ENCODE measurements around the gene NT5C3A.
A peak's percentile ranks its signal among the peaks of the same experiment; 100 is the strongest.
"Not testable (repeated sequence)": the region's sequence is repeated elsewhere in the genome, so short reads cannot be mapped to it uniquely, and the experiment has no call there.

NT5C3A gene

DNA sequence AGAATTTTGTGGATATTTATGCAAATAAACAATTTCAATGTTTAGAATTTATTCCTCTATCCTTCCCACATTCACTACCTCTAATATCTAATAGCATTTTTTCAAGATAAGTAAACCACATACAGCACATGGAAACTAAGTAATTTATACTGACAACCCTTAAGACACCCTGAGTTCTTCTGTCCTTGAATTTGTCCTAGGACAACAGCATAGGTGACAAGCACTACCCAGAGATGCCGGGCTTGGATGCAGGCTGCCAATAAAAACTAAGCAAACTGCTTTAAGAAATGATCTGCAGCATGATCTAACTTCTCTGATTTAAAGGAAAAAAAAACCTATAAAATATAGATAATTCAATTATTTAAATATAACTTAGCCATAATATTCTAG lies 22.7 kb downstream of the NT5C3A start:
- DNase-seq: no peak

DNA sequence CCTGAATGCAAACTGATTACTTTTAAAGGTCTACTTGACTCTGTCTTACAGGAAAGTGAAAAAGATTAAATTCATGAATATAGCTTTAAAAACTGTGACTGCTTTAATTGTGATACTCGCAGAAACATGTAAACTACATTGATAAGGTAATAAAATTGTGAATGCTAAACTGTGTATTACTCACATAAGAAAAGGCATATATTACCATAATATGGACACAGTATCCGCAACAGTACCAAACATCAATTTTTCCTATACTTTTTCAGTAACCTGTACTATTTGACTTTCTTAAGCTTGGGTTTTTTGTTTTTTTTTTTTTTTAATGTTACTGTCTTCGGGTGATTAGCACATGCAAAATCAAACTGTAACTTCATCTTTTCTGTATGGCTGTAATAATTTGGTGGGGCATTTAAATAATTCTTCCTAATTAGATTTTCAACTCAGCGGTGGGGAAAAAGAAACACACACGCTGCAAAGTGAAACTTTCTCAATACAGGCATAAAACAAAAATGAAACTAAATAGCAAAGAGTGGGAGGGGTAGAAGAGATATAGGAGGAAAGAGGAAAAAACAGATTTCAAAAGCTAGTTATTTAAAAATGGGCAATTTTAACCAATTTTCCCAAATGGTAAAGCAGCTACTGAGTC lies 23.2 kb downstream of the NT5C3A start:
- DNase-seq: no peak

DNA sequence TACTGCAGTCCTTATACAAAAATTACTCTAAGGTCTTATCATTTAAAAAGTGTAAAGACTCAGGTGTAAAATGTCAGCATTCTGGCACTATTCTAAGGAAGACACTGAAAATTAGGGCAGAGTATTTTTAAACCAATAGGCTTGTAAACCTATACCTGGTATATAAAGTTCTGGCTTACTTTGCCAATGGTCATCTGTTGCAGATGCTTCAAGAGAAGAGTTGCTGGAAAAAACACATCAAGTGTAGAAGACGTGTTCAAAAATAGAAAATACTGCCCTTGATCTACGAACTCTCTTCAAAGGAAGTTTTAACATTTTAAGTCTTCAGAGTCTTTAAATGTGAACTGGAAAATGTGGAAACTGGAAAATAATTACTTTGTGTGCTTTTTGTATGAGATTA lies 23.9 kb downstream of the NT5C3A start:
- DNase-seq: no peak

DNA sequence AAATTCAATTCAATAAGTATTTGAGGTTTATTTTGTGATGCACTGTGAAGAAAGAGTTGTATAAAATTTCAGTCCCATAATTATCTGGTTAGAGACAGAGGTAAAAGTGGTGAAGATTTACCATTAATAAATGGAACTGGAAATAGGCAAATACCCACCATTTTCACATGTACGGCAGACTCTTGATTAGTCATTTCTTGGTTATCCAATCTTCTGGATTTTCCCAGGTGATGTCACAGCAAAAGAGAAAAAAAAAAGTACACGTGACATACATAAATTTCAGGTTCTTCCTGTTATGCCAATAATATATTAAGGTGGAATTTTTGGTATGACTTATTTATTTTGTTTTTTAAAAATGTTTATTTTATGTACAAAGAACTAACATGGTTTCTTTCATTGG lies 26.8 kb downstream of the NT5C3A start:
- DNase-seq: no peak

DNA sequence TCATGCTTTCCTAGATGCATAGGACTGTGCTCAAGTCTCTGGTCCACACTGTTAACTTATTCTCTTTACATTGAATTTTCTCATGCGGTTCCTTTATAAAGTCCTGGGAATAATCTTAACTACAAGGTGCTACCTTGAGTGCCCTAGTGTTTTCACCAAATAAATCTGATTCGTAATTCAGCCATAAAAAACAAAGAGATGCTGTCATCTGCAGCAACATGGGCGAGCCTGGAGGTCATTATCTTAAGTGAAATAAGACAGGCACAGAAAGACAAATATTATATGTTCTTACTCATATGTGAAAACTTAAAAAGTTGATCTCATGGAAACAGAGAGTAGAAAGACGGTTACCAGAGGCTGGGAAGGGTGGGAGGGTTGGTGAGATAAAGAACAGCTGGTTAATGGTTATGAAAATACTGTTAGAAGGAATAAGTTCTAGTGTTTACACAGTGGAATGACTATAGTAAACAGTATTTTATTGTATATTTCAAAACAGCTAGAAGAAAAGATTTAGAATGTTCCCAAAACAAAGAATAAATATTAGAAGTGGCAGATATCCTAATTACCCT lies 38.3 kb downstream of the NT5C3A start:
- no peak for DNase-seq

DNA sequence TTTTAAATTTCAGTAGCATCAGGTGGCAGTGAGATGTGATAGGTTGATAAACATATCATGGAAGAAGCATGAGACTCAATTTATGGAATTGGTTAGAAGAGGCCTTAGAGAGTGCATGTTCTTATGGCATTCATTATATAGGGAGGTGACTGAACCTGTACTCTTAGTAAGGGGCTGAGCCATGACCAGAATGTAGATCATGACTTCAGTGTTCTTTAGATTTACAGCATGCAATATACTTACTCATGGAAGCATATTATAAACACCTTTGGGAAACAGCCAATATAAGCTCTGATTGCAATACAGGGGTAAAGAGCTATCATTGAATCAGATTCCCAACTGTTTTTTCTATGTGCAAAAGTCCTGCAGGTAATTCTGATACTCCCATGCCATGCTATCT lies 50.2 kb downstream of the NT5C3A start:
- no peak for DNase-seq

DNA sequence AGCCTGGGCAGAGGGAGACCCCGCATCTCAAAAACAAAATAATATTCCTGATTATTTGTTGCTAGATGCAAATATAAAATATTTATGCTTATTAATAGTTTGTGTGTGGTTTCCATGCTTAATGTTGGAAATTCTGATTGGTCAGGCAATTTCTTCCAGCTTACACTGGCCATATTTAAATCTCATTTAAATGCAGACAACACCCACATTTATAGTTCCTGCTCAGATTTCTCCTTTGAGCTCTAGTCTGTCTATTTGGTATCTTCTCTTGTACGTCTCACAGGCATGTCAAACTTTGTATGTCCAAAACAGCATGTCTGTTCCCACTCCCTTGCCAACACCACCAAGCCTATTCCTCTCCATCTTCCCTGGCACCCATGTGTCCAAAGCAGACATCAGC lies 52.8 kb downstream of the NT5C3A start:
- no peak for DNase-seq

DNA sequence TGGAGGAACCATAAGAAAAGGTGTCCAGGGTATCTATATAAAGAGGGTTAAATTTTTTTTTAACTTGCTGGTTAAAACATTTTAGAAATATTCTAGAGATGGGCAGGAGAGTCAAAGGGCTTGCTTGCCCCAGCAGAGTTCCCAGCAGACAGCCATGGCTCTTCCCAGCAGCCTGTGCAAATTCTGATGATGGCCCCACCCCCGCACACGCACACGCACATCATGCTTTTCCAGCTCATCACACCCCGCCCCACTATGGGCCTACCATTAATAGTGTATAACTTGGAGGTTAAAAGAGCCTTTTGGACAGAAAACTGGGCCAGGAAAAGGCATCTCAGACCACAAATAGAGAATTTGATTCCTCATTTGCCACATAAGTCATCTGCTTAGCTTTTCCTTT lies 56.9 kb downstream of the NT5C3A start:
- DNase-seq: not testable (repeated sequence)

DNA sequence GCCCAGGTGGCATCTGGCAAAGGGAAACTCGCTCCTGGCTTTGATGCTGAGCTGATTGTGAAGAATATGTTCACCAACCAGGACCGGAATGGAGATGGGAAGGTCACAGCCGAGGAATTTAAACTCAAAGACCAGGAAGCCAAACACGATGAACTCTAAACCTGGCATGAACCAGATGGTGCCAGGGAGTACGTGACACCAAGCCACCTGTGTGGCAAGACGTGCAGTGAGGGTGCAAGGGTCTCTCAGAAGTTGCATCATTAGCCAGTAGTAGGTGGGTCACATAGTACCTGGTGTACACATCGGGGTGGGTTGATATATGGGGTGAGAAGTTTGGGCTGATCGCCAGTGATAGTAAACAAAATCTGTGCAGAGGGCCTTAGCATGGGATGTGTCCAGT lies 57.4 kb downstream of the NT5C3A start:
- not testable (repeated sequence) for DNase-seq

DNA sequence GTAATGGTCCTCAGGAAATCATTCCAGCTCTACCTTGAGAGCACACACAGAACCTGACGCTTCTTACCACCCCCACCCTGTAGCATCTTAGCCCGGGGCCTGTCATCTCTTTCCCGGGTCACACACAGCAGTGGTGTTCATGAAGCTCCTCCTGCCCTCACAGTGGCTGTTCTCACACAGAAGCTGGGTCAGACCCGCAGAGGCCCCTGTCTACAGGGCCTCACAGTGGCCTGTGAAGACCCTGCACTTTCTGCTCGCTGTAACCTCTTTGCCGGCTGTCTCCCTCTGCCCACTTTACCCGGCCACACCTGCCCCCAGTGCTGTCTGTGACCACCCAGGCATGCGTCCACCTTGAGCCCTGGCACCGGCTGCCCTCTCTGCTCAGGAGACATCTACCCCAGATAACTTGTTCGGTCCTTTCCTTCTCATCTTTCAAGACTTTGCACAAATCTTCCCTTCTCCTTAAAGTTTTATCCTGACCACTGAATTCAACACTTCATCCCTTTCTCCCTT lies 58.4 kb downstream of the NT5C3A start:
- not testable (repeated sequence) for DNase-seq

DNA sequence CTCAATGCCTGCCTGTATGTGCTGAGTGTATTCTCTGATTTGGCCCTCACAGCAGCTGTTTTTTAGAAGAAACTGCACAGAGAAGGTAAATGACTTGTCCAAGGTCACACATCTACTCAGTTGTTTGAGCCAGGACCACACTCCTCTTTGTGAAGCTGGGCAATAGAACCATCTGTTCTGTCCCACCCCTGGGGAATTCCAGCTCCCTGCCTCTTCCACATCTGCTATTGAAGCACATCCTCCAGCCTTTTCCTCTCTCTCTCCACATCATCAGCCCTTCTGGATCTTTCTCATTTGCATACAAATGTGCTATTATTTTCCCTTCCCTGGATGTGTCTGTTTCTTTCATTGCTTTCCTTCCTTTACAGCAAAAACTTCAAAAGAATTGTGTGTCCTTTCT lies 59.5 kb downstream of the NT5C3A start:
- peak; percentile 33 for DNase-seq

DNA sequence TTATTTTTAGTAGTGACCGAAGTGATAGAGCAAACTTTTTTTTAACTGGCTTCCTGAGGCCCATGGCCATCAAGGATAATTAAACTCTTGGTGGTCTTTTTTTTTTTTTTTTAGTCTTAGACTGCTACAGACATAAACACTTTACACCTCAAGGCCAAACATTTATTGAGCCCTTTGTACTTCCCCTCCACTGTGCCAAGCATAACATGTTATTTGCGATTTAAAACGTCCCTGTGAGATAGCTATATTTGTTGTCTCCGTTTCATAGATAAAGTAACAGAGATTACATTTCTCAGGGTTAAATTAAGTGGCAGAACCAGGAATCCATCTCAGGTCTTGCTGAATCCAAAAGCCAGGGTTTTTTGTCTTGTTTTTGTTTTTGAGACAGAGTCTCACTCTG lies 63.2 kb downstream of the NT5C3A start:
- DNase-seq: not testable (repeated sequence)

DNA sequence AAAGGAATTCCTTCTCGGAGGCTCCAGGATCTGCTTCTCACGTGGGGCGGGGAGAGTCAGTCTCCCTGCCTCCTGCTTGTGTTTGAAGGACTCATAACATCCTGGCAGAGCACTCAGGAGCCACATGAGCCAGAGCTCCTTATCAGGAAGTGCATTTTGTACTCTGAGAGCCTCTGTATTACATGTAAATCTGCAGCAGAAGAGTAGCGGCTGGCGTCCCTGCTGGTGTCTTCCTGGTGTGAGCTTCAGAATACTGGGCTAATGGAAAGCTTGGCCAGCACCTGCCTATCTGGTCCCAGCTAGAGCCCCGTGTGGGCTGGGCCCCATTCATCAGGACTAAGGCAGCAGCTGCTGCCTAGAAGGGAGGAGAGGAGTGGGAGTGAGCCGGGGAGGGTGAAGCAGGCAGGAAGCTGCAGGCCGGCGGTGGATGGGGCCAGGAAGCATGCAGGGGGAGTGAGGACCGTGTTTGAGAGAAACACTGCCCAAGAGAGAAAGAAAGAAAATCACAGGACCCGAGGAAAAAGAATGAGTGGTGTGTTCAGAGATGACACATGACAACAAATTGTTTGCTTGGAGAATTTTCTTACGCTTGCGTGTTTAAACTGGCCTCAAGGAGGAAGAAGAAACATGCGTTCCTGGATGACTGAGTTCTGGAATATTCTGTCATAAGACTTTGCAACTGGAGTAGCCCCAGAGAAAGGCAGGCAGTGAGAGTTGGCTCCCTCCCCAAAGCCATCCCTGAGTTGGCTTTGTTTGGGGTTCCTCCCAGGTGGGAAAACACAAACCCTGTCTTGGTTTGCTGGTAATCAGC lies 64.0 kb downstream of the NT5C3A start:
- DNase-seq: not testable (repeated sequence)

DNA sequence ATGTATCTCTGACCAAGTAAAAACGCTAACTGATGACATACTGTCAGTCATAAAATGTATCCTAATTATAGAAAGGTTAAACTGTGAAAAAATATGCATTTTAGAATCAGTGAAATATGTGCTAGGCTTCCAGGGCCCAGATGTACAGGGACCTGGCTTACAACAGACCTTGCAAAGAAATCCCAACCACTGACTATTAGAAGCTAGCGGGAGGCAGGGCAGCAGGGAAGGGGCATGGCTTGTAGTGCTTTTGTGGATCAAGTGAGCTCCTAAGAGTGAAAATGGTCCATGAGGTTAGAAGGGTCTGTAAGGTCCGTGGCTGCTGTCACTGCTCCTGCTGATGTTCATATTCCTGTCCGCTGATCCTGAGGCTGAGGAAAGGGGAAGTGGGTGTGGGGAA lies 64.6 kb downstream of the NT5C3A start:
- not testable (repeated sequence) for DNase-seq

DNA sequence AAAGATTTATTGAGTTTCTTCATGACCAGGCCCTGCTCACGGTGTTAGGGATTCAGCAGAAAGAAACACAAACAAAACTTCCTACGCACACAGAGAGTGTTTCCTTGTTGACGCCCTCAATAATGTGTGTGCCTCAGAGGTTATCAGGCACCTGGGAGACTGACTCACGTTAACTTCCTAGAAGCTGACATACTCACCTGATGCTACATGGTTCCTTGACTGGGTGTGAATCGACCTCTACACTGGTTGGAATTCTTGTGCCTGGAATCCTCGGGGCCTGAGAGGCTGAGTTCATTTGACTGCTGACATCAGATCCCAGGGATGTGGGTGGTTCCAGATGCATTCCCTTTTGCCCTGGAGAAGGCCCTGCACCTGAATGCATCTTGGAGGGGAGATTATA lies 69.8 kb downstream of the NT5C3A start:
- DNase-seq: not testable (repeated sequence)

DNA sequence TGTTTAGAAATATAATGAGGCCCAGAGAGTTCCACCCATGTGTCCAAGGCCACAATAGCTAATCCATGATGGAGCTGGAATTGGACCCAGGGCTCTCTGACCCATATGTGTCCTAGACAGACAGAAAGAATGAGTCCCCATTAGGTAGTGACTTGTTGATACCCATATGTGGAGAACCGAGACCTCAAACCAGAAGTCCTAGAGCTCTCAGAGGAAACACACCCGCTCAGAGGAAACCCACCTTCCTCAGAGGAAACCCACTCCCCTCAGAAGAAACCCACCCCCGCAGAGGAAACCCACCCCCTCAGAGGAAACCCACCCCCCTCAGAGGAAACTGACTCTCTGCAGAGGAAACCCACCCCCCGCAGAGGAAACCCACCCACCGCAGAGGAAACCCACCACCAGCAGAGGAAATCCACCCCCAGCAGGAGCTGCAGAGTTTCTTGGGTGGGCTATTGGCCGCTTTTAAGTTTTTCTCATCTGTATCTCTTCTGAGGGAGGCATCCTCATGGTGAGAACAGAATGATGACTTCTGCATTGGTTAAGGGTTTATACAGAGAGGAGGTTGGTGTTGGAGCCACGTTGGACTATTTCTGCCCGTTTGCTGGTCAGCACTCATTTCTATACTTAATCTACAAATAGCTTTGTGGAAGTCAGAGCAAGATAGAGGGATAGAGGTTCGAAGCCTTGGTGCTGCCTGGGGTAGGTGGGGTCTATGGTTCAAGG lies 70.4 kb downstream of the NT5C3A start:
- DNase-seq: not testable (repeated sequence)

DNA sequence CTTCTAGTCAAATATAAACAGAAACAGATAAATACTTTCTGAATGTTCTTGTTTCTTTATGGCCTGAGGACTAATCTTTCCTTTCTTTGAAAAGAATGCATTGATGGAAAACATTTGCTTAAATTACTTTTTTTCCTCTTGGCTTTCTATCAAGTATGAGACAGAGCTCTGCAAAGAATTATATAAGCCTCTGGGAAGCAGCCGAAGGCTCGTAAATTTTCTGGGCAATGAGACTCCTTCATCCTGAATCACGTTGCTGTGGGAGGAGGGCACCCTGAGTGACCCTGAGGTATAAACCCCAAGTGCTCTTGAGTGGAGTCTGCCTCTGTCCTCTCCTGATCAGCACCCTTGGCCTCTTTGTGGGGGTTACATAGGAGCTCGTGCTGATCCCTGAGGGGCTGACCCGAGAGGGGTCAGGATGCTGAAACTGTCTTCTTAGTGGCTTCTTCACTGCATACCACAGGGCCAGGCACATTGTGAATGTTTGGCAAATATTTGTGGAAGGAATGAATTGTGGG lies 71.4 kb downstream of the NT5C3A start:
- DNase-seq: not testable (repeated sequence)

DNA sequence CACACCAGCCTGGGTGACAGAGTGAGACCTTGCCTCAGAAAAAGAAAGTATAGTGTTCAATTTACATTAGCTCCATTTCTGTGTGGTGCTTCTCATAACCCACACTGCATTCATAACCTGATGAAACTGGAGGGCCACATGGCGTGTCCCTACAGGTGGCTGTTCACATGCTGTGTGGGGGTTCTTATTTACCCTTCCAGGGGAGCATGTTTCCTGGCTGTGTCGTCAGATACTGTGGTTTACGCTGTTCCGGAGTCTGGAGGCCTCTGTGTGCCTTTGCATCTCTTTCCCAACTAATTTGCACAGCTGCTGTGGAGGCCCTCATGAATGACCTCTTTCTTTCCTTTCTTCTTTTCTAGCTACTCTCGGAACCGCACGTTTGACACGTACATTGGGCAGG lies 74.4 kb downstream of the NT5C3A start:
- DNase-seq: not testable (repeated sequence)

DNA sequence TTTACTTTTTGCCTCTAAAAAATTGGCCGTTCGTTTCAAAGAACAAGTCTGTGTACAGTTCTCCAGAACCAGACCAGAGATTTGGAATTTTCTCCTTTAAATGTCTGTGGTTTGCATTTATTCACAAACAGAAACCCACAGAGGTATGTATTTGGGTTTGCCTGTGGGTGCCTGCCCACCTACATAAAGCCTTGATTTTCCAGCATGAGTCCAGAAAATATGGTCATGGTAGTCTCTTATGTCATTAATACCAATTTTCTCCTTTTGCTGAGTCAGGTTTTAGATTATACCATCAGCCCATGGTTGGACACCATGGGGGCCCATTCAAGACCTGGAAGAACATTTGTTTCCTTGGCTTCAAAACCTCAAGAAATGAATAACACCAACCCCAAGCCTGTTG lies 82.7 kb downstream of the NT5C3A start:
- not testable (repeated sequence) for DNase-seq

DNA sequence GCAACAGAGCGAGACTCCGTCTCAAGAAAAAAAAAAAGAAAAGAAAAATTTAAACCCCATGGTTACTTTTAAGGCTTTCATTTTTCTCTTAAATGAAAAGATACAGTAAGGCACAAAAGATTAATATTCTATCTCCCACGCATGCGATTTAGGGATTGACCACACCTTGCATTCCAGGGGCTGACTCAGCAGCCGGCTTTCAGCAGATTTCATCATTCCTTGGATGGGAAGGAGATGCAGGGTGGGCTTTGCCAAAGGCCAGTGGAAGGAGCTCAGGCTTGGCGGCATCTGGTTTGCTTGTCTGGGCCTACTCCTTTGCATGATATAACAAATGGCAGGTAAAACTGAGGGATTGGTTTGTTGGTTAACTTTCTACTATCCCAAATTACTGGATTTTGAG lies 83.3 kb downstream of the NT5C3A start:
- DNase-seq: not testable (repeated sequence)

DNA sequence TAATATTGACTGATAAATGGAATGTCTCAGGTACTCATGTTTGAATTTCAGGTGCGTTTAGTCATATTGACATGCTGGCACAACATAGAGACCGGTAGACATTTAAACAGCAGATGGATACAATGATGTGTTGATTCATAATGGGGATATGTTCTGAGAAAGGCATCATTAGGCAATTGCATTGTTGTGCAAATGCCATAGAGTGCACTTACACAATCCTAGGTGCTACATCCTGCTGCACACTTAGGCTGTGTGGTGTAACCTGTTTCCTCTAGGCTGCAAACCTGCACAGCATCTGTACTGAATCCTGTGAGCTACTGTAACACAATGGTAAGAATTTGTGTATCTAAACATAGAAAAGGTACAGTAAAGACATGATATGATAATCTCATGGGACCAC lies 85.4 kb downstream of the NT5C3A start:
- DNase-seq: not testable (repeated sequence)

DNA sequence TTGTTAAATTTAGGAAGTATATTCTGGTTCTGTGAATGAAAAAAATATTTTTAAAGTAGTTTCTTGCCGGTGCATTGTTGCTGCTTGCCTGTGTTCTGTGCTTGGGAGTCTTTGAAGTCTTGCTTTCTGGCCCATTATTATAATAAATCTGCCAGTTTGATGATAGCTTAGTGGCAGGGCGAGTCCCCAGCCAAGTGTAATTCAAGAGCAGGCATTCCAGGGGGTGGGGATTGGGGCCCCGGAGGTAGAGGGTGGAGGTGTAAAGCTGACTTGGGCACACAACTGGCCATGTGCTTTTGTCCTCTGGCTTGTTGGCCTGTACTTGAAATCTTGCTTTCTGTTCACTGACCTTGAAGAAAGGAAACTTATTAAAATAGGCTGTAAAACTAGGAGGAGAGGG lies 90.6 kb downstream of the NT5C3A start:
- not testable (repeated sequence) for DNase-seq

DNA sequence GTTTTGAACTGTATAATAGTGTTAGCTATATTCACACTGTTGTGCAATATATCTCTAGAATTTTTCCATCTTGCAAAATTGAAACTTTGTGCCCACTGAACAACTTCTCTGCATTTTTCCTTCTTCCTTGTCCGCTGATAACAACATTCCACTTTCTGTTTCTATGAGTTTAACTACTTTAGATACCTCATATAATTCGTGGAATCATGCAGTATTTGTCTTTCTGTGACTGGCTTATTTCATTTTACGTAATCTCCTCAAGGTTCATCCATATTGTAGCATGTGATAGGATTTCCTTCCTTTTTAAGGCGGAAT lies 95.4 kb downstream of the NT5C3A start:
- not testable (repeated sequence) for DNase-seq
